Measurements from ENCODE around the gene SLAMF9.

Gene SLAMF9

GRCh38 chr1:159953536-159954515 lies at the start of gene SLAMF9:
SLAMF9 (minus strand) TSS chr1:159954237; CDS start chr1:159954137, 100 bp downstream.
- no peak for DNase-seq (ENCODE audit: low read depth)

GRCh38 chr1:160001440-160001839 lies 47.4 kb upstream of the SLAMF9 start:
- DNase-seq (ENCODE audit: low read depth): no peak

- DNase-seq (ENCODE audit: low read depth): no peak
Observed at GRCh38 chr1:159999204-159999603, 45.2 kb upstream of the SLAMF9 start.

GRCh38 chr1:159996653-159997052 lies 42.6 kb upstream of the SLAMF9 start:
- DNase-seq (ENCODE audit: low read depth): no peak

GRCh38 chr1:159994896-159995295 lies 40.9 kb upstream of the SLAMF9 start:
- DNase-seq (ENCODE audit: low read depth): no peak

- DNase-seq (ENCODE audit: low read depth): no peak
Observed at GRCh38 chr1:159993911-159994310, 39.9 kb upstream of the SLAMF9 start.

GRCh38 chr1:159992161-159992560 lies 38.1 kb upstream of the SLAMF9 start:
- no peak for DNase-seq (ENCODE audit: low read depth)

GRCh38 chr1:159991513-159991912 lies 37.5 kb upstream of the SLAMF9 start:
- no peak for DNase-seq (ENCODE audit: low read depth)

GRCh38 chr1:159990005-159990404 lies 36.0 kb upstream of the SLAMF9 start:
- no peak for DNase-seq (ENCODE audit: low read depth)

GRCh38 chr1:159989581-159989980 lies 35.5 kb upstream of the SLAMF9 start:
- DNase-seq (ENCODE audit: low read depth): no peak

- DNase-seq (ENCODE audit: low read depth): no peak
Observed at GRCh38 chr1:159988006-159988405, 34.0 kb upstream of the SLAMF9 start.

GRCh38 chr1:159987186-159987585 lies 33.1 kb upstream of the SLAMF9 start:
- no peak for DNase-seq (ENCODE audit: low read depth)

GRCh38 chr1:159986531-159986930 lies 32.5 kb upstream of the SLAMF9 start:
- no peak for DNase-seq (ENCODE audit: low read depth)

GRCh38 chr1:159986093-159986492 lies 32.1 kb upstream of the SLAMF9 start:
- no peak for DNase-seq (ENCODE audit: low read depth)

GRCh38 chr1:159985473-159985872 lies 31.4 kb upstream of the SLAMF9 start:
- no peak for DNase-seq (ENCODE audit: low read depth)

- DNase-seq (ENCODE audit: low read depth): no peak
Observed at GRCh38 chr1:159983681-159984080, 29.6 kb upstream of the SLAMF9 start.

GRCh38 chr1:159982280-159982679 lies 28.2 kb upstream of the SLAMF9 start:
- no peak for DNase-seq (ENCODE audit: low read depth)

GRCh38 chr1:159981351-159982055 lies 27.5 kb upstream of the SLAMF9 start:
- DNase-seq (ENCODE audit: low read depth): no peak

- DNase-seq (ENCODE audit: low read depth): no peak
Observed at GRCh38 chr1:159980786-159981185, 26.7 kb upstream of the SLAMF9 start.

- no peak for DNase-seq (ENCODE audit: low read depth)
Observed at GRCh38 chr1:159980076-159980475, 26.0 kb upstream of the SLAMF9 start.

GRCh38 chr1:159979257-159979656 lies 25.2 kb upstream of the SLAMF9 start:
- DNase-seq (ENCODE audit: low read depth): no peak

GRCh38 chr1:159978107-159978398 lies 24.0 kb upstream of the SLAMF9 start:
- DNase-seq (ENCODE audit: low read depth): no peak

GRCh38 chr1:159977364-159978106 lies 23.5 kb upstream of the SLAMF9 start:
- no peak for DNase-seq (ENCODE audit: low read depth)
